Erythroblast (primary cell): ENCODE measurements around the gene TRIM67.
A peak's percentile ranks its signal among the peaks of the same experiment; 100 is the strongest.

Experiments used
- GATA1 ChIP-seq: IDR thresholded peaks from 2 replicates; pipeline ENCODE4 v1.6.1; 2011; ENCODE audit warnings: low read depth, mild to moderate bottlenecking, control low read depth, low read length, moderate library complexity
- POLR2A ChIP-seq: IDR thresholded peaks from 2 replicates; pipeline ENCODE4 v1.6.1; 2011; ENCODE audit warnings: mild to moderate bottlenecking, low read length

DNA sequence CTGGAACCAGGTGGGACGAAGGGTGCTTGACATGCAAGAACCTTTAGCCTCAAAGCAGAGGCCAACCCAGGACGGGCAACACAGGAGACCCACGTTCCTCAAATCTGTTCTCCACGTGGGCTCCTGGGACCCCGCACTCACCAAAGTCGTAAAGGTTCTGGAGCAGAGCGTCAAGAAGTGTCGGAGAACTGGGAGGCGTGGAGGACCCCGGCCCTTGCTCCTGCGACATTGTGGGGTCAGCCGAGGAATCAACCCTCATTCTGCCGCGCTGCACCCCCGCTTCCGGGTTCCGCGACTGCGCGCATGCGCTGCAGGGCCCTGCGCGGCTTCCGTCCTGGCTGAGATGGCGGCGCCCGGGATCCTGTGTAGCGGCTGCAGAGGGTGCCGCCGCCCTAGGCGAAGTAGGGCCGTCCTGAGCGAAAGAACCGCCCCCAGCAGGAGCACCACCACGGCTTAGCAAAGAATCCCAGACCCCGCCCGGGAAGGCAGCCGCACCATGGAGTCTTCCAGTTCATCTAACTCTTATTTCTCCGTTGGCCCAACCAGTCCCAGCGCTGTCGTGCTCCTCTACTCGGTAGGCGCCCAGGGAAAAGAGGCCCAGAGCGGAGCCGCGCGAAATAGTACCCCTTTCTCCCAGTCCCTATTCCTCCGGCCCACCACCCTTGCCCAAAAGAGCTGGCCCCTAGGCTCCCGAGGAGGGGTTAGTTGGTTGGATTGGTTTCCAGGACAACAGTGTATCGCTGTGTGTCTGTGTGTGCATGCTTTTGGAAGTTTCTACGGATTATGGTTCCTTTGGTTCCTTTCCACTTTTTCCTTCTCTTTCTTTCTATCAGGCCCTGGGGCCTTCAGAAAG, 79.3 kb downstream of the TRIM67 start, which contains the start of gene GNPAT:
- TF ChIP-seq POLR2A (peak; percentile 94), GATA1 (no peak)
